Cardiac atrium fibroblast (primary cell): ENCODE results near the gene KLC3. TPM values are rescaled to one million over a fixed set of nuclear protein-coding genes. Genes with fewer than 3 reads are reported as not detected.

ENCODE experiments used
- total RNA-seq: library from RNA; depleted of rRNA; stranded (reverse); fragments of >200 nt; gene quantifications from 2 replicates; pipeline ENCODE4 v1.2.3, GENCODE V29; 2015

The KLC3 gene
- total RNA-seq = 1.1 TPM in 1 of 2 replicates, not detected in the other

GRCh38 chr19:45340232-45340898 lies at the start of gene KLC3:
KLC3 (plus strand) TSS chr19:45340750; CDS start chr19:45345542, 4,792 bp downstream.

GRCh38 chr19:45322744-45323281 lies 17.7 kb upstream of the KLC3 start, which contains the start of gene CKM:
CKM (minus strand) TSS chr19:45322875; CDS start chr19:45319713, 3,162 bp downstream.

GRCh38 chr19:45370410-45371204 lies 30.1 kb downstream of the KLC3 start, which contains the start of gene ERCC2:
ERCC2 (minus strand) TSS chr19:45370573; CDS start chr19:45370540, 33 bp downstream.

Other genes with a start within 250 kb of the KLC3 start
- gene PPP1R37, start 247.6 kb upstream of the KLC3 start, total RNA-seq = 22.4 and 23.3 TPM in 2 replicates
- not detected in 2 replicates for gene NKPD1, start 179.8 kb upstream of the KLC3 start, total RNA-seq
- 13.0 and 17.2 TPM in 2 replicates for gene TRAPPC6A, start 162.5 kb upstream of the KLC3 start, total RNA-seq
- gene BLOC1S3, start 162.0 kb upstream of the KLC3 start, total RNA-seq = 4.5 and 9.2 TPM in 2 replicates
- 0.18 and 1.1 TPM in 2 replicates for gene EXOC3L2, start 95.3 kb upstream of the KLC3 start, total RNA-seq
- gene MARK4, start 89.5 kb upstream of the KLC3 start, total RNA-seq = 12.3 and 15.7 TPM in 2 replicates
- gene CKM, start 17.9 kb upstream of the KLC3 start, total RNA-seq = 1.8 TPM in 1 of 2 replicates, not detected in the other
- 34.0 and 60.1 TPM in 2 replicates for gene ERCC2, start 29.8 kb downstream of the KLC3 start, total RNA-seq
- 5.0 and 6.0 TPM in 2 replicates for gene PPP1R13L, start 64.3 kb downstream of the KLC3 start, total RNA-seq
- gene POLR1G, start 65.9 kb downstream of the KLC3 start, total RNA-seq = 5.0 and 8.1 TPM in 2 replicates
- gene ERCC1, start 83.2 kb downstream of the KLC3 start, total RNA-seq = 84.8 and 90.9 TPM in 2 replicates
- 19.0 and 81.4 TPM in 2 replicates for gene FOSB, start 127.2 kb downstream of the KLC3 start, total RNA-seq
- 16.4 and 17.3 TPM in 2 replicates for gene RTN2, start 156.3 kb downstream of the KLC3 start, total RNA-seq
- gene PPM1N, start 157.7 kb downstream of the KLC3 start, total RNA-seq = 0.16 and 0.72 TPM in 2 replicates
- 95.6 and 146 TPM in 2 replicates for gene VASP, start 166.7 kb downstream of the KLC3 start, total RNA-seq
- 6.5 and 12.1 TPM in 2 replicates for gene OPA3, start 244.1 kb downstream of the KLC3 start, total RNA-seq